HG03175 (cell line): ENCODE data around the gene EME2.

Experiments
- ATAC-seq: cut with Tn5 transposase; IDR thresholded peaks from one replicate; pipeline ENCODE4 v1.9.1; 2021; ENCODE audit warnings: mild to moderate bottlenecking, moderate library complexity; ENCODE audit not compliant: unreplicated experiment

Gene EME2

GRCh38 chr16:1766231-1766630, 6.4 kb upstream of the EME2 start:
- ATAC-seq, result no peak

- ATAC-seq, result no peak
Observed at GRCh38 chr16:1766701-1767100, 5.9 kb upstream of the EME2 start.

GRCh38 chr16:1767116-1767994, 5.3 kb upstream of the EME2 start:
- no peak for ATAC-seq

DNA sequence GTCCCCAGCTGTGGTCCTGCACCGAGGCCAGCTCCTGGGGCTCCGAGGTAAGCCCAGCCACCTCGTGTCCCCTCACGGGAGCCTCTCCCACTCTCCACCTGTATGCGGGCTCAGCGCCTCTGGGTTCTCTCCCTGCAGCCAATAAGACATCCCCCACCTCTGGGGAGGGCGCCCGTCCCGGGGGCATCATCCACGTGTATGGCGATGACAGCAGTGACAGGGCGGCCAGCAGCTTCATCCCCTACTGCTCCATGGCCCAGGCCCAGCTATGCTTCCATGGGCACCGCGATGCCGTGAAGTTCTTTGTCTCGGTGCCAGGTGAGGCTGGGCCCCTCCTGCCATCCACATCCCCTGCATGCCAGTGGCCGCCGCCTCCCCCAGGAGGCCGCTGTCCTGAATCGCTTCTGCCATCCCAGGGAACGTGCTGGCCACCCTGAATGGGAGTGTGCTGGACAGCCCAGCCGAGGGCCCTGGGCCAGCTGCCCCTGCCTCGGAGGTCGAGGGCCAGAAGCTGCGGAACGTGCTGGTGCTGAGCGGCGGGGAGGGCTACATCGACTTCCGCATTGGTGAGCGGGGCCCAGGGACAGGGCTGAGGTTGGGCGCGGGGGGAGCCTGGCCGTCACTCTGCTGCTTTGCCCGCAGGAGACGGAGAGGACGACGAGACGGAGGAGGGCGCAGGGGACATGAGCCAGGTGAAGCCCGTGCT, 4.4 kb upstream of the EME2 start:
- no peak for ATAC-seq

GRCh38 chr16:1768767-1769401, 3.7 kb upstream of the EME2 start:
- ATAC-seq, result no peak

- no peak for ATAC-seq
Observed at GRCh38 chr16:1769402-1770300, 3.0 kb upstream of the EME2 start.

DNA sequence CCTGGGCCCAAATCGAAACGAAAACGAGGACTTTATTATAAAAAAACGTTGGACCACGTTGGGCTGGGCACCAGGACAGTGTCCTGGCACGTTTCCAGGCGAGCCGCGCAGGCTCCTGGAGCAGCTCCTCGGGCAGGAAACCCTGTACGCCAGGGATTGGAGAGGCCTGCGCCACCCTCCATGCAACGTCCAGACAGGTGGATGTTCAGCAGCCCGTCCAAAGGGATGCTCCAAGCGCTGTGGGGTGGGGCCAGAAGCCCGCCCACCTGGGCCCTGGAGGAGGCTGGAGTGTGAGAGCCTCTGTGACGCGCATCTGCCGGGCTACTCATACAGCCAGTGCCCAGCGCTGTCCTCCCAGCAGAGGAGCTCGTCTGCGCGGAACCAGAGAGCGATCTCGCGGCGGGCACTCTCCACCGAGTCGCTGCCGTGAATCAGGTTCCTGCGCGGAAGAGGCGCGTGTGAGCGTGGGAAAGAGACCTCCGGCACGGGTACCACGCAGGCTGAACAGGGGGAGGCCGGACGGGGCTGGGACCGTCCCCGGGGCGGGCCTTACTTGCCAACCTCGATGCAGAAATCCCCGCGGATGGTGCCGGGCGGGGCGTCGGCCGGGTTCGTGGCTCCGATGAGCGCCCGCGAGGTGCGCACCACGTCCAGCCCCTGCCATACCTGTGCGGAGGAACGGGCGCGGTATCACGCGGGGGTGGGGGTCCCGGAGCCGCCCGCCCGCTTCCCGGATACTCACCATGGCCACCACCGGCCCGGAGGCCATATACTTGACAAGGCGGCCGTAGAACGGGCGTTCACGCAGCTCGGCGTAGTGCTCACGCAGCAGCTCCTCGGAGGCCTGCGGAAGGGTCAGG, 2.1 kb upstream of the EME2 start:
- ATAC-seq, result no peak

DNA sequence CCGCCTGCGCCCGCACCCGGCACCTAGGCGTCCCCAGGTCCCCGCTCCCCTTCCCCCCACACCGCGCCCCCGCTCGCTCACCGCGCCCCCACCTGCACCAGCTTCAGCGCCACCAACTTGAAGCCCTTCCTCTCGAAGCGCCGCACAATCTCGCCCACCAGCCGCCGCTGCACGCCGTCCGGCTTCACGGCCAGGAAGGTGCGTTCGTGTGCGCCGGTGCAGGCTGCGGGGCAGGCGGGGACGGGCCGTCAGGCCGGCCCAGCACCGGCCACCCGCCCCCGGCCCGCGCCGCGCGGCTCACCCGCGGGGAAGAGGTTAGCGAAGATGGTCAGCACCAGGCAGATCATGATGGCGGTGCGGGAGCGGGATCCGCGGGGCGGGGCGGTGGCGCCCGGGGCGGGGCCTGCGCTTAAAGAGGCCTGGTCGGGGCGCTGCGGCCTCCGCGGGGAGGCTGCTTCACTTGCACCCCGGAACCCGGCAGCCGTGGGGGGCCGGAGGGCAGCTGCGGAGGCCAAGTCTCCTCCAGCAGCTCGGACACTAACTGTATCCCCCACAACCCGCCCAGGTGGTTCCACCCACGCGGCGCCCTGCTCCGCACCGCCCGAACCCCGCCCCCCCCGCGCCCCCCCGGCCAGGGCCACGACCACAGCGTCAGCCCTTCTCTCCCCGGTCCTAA, 1.3 kb upstream of the EME2 start, which contains the start of gene NME3:
TSS of gene NME3 (minus strand) at position 356 of the 676 bp plus-strand sequence. CDS start at position 347, 9 bp downstream.
- ATAC-seq, result no peak

GRCh38 chr16:1771864-1772361, 697 bp upstream of the EME2 start:
- ATAC-seq, result no peak

DNA sequence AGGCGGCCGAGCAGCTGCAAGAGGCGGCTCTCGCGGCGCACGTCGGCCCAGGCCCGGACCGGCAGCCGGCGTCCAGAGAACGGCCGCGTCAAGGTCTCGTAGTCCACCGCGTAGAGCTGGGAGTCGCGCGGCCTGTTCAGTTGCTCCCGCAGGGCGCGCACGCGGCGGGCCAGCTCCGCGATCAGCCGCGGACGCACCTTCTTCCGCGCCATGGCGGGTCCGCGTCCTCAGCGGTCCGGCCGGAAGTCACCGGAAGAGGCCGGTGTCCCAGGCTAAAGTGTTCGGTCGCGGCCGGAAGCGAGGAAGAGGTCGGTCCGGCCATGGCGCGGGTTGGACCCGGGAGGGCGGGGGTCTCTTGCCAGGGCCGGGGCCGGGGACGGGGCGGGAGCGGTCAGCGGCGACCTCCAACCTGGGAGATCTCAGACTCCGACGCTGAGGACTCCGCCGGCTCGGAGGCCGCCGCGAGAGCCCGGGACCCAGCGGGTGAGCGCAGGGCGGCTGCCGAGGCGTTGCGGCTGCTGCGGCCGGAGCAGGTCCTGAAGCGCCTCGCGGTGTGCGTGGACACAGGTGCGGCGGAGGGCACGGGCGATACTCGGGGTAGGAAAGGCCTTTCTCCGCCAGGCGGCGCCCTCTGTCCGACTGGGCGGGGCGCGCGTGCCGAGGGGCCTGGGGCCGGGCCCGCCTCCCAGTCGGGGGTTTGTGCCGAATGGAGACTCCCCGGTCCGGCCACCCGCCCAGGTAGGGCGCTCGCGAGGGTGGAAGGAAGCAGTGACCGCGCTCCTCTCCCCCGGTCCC, 495 bp downstream of the EME2 start, which contains the start of gene MRPS34:
TSS of gene MRPS34 (minus strand) at position 227 of the 795 bp plus-strand sequence. CDS start at position 212, 15 bp downstream.
- peak; percentile 54 for ATAC-seq

- ATAC-seq, result no peak
Observed at GRCh38 chr16:1773703-1774447, 1.3 kb downstream of the EME2 start.

DNA sequence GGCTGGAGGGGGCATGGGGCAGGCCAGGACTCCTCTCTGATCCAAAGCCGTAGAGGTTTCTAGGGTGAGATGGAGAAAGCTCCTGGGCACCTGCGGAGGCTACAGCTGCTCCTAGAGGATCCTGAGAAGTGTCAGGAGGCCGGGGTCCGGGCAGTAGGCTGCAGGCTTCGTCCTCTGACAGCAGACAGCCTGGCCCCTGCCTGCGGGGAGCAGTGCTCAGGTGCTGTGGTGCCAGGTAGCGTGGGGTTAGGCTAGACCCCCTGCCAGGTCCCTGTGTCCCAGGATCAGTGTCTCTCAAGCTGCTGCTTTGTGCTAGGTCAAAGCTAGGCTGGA, 1.8 kb downstream of the EME2 start:
- ATAC-seq, result no peak

DNA sequence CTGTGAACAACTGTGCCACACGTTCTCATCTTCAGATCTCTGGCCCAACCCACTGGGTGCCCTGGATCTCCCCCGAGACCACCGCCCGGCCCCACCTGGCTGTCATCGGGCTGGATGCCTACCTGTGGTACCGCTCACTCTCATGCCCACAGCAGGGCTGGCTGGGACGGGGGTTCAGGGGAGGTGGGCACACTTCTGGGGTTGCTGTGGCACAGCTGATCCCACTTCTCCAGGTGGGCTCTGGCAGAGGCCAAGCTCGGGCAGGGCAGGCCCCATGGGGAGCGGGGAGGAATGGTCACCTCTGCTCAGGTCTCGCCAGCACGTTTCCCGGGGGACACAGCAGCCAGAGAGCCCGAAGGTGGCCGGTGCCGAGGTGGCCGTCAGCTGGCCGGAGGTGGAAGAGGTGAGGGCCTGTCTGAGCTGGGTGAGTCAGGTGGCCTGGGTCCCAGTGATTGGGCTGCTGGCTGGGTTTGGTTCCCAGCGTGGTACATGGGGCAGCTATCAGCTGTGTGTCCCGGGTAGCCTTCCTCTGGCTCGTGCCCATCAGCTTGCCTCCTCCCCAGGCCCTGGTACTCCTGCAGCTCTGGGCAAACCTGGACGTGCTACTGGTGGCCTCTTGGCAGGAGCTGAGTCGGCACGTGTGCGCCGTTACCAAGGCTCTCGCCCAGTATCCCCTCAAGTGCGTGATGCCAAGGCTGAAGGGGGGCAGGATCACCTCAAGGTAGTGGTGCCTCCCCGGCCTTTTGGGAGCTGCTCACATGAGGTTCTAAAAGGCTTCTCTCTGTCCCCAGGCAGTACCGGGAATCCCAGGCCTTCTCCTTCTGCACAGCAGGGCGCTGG, 2.6 kb downstream of the EME2 start:
- ATAC-seq, result no peak

GRCh38 chr16:1775846-1776671, 3.4 kb downstream of the EME2 start:
- ATAC-seq, result no peak

DNA sequence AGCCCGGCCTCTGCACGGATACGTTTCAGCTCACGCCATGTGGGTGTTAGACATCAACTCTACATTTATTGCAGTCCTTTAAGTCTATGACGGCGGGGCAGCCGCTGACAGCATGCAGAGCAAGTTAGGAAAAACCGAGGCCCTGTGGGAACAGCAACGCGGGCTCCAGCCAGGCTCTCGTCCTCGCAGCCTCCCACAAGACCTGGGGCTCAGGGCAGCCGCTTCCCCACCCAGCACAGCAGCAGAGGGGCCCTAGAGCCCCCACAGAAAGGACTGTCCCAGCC, 4.0 kb downstream of the EME2 start:
- ATAC-seq, result no peak

DNA sequence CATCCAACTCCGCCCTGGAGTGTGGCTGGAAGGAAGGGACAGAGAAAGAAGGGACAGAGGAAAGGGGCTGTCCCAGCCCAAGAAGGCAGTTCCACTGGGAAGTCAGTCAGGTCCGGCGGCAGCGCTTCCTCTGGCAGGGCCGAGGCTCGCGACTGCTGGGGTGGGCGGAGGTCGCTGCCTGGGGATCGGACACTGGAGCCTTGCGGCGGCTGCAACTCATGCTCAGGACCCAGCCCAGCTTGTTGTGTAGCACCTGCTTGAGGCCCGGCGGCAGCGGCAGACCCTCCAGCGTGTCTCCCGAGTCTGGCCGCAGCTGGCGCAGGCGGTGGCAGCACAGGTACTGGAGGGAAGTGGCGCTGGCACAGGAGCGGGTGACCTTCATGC, 4.4 kb downstream of the EME2 start:
- ATAC-seq, result no peak
